Nephron (organoid): ENCODE results near the gene LRRD1.

ENCODE experiments used
- H3K27ac Mint-ChIP-seq, 3 experiments: 2 replicates each; pipeline ENCODE4 v1.8.0; 2020; ENCODE audit warnings: mixed read lengths in 3 of 3, mild to moderate bottlenecking in 2 of 3, moderate library complexity in 1 of 3
- H3K27me3 Mint-ChIP-seq: 2 replicates; pipeline ENCODE4 v1.8.0; 2021; ENCODE audit warnings: low read depth, mild to moderate bottlenecking, moderate library complexity, mixed read lengths
- H3K36me3 Mint-ChIP-seq: 2 replicates; pipeline ENCODE4 v1.8.0; 2020; ENCODE audit warnings: low read depth, mixed read lengths
- H3K4me1 Mint-ChIP-seq: 2 replicates; pipeline ENCODE4 v1.8.0; 2020; ENCODE audit warnings: mixed read lengths
- H3K4me3 Mint-ChIP-seq, 3 experiments: 2 replicates each; pipeline ENCODE4 v1.8.0; 2020; ENCODE audit warnings: mild to moderate bottlenecking in 3 of 3, mixed read lengths in 3 of 3, moderate library complexity in 2 of 3
- H3K9me3 Mint-ChIP-seq: 2 replicates; pipeline ENCODE4 v1.8.0; 2020; ENCODE audit warnings: mixed read lengths
- CTCF ChIP-seq, 3 experiments: fragments of 200-600 bp; sonication (generic); IDR thresholded peaks; one replicate each; pipeline ENCODE4 v1.5.0; 2021; ENCODE audit warnings: antibody characterized with exemption in 3 of 3; ENCODE audit not compliant: unreplicated experiment in 3 of 3

Gene LRRD1

GRCh38 chr7:92134271-92135051 lies 44.5 kb downstream of the LRRD1 start, which contains the start of gene CYP51A1:
Gene CYP51A1, minus strand, starts transcription at chr7:92134477. Its CDS starts 113 bp downstream, at chr7:92134364.
- peaks cover 49% of the 10 kb centered on the region for H3K4me1 Mint-ChIP-seq
- H3K4me3 Mint-ChIP-seq, result peak within 1 kb of the TSS; percentile 97 to 100 (median 99)
- H3K27me3 Mint-ChIP-seq, result no peaks in the 10 kb centered on the region
- peak within 1 kb of the TSS; percentile 100 for H3K27ac Mint-ChIP-seq
- peaks cover 17% of the 10 kb centered on the region for H3K36me3 Mint-ChIP-seq
- TF ChIP-seq CTCF (IDR thresholded peaks at IDR 0.05; ENCODE audit: unreplicated experiment in 3 of 3), result no peak
- no peaks in the 10 kb centered on the region for H3K9me3 Mint-ChIP-seq

DNA sequence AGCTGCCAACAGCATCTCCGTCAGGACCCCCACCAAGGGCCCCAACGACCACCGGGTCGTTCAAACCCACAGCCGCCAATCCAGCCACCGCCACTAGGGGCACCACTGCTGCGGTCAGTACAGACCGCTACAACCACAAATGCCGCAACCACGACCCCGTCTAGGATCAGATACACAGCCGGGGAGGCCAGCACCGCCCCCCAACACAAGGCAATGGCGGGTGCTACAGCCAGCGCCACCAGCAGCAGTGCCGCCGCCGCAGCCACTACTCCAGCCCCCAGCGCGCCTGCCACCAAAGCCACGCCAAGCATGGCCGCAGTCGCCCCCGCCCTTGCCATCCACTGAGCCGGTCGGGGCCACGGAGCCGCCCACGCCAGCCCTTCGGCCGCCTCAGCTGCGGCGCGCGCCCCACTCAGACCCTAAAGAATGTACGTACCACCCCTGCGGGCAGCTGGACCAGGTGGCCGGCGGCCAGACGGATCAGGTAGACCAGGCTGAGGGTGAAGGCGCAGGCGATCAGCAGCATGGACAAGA lies 45.1 kb downstream of the LRRD1 start:
- Mint-ChIP-seq H3K4me1 (peaks cover 49% of the 10 kb centered on the region), H3K9me3 (no peaks in the 10 kb centered on the region), H3K27ac (peak overlapping the region; percentile 100), H3K4me3 (peak overlapping the region; percentile 97 to 100 (median 99)), H3K36me3 (peaks cover 23% of the 10 kb centered on the region), H3K27me3 (no peaks in the 10 kb centered on the region)
- TF ChIP-seq CTCF (IDR thresholded peaks at IDR 0.05; ENCODE audit: unreplicated experiment in 3 of 3), result peak; percentile 92 to 97 (median 94)

GRCh38 chr7:92133133-92133736 lies 45.7 kb downstream of the LRRD1 start:
- H3K9me3 Mint-ChIP-seq, result no peaks in the 10 kb centered on the region
- H3K27ac Mint-ChIP-seq, result peak overlapping the region; percentile 93 to 100 (median 100)
- peaks cover 49% of the 10 kb centered on the region for H3K4me1 Mint-ChIP-seq
- H3K36me3 Mint-ChIP-seq, result peaks cover 27% of the 10 kb centered on the region
- H3K4me3 Mint-ChIP-seq, result peak overlapping the region; percentile 97 to 100 (median 99)
- TF ChIP-seq CTCF (IDR thresholded peaks at IDR 0.05; ENCODE audit: unreplicated experiment in 3 of 3), result no peak
- no peaks in the 10 kb centered on the region for H3K27me3 Mint-ChIP-seq

DNA sequence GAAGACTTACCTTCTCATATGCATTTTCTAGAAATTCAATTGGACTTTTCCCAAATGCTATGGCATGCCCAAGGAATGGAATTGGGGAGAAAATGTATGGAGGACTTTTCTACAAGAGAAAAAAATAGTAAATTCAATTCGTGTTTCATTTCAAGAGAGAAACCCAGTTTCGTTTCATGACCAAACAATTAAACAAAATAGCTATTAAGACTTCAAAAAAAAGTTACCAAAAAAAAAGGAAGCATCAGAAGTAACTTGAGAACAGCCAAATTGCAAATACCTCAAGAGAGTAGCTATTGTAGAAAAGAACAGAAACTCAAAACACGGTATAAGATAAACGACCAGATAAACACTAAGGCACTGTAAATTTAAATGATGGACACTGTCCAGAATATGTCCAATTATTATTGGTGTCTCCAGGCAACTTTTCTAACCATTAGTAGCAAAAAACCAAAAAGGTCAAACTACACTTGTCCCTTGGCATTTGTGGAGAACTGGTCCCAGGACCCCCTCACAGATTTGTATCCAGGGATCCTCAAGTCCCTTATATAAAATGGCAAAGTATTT lies 47.1 kb downstream of the LRRD1 start:
- H3K4me1 Mint-ChIP-seq, result peaks cover 44% of the 10 kb centered on the region
- peaks cover 40% of the 10 kb centered on the region for H3K36me3 Mint-ChIP-seq
- TF ChIP-seq CTCF (IDR thresholded peaks at IDR 0.05; ENCODE audit: unreplicated experiment in 3 of 3), result no peak
- H3K27me3 Mint-ChIP-seq, result no peaks in the 10 kb centered on the region
- H3K9me3 Mint-ChIP-seq, result no peaks in the 10 kb centered on the region
- H3K4me3 Mint-ChIP-seq, result peak overlapping the region; percentile 59 to 77 (median 77)
- H3K27ac Mint-ChIP-seq, result no peak overlapping the region

DNA sequence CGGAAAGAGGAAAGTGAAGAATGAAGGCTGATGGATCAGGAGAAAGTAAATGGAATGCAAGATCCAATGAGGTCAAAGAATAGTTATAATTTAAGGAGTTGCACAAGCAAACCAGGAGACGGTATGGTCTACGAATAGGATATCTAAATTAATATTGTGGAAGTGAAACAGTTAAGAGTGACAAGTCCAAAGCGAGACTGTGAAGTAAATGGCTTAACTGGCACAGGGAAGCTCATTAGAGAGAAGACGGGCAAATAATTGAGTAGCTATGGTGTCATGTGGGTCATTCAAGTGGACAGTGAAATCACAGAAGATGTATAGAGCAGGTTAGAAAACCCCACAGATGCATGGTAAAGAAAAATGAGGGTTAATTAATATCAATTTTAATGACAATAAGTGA lies 47.8 kb downstream of the LRRD1 start:
- Mint-ChIP-seq H3K4me1 (peaks cover 43% of the 10 kb centered on the region), H3K36me3 (peaks cover 48% of the 10 kb centered on the region), H3K4me3 (peak overlapping the region; percentile 28 to 68 (median 36)), H3K9me3 (no peaks in the 10 kb centered on the region), H3K27me3 (no peaks in the 10 kb centered on the region), H3K27ac (no peak overlapping the region)
- TF ChIP-seq CTCF (IDR thresholded peaks at IDR 0.05; ENCODE audit: unreplicated experiment in 3 of 3), result no peak
